Ovary (tissue), 3 donors: ENCODE results near the gene NKAPL.

Experiments used
- POLR2A ChIP-seq: fragments of 450-650 bp; IDR thresholded peaks from one replicate; pipeline ENCODE4 v1.6.1; 2017; ENCODE audit warnings: antibody characterized with exemption, mild to moderate bottlenecking, moderate library complexity
- TF ChIP-seq, protein P1 (sequence below), 3 donors: fragments of 450-650 bp in 2 of 3; fragments of 200-600 bp in 1 of 3; IDR thresholded peaks; one replicate each; pipeline versions ENCODE4 v1.5.1 to v1.8.0; 2016 to 2022; ENCODE audit warnings: antibody characterized with exemption in 3 of 3, mild to moderate bottlenecking in 1 of 3
- donor health status: DM: no; HTN: no; CAD: no.

- TF ChIP-seq POLR2A = no peak
- TF ChIP-seq, protein P1, sequence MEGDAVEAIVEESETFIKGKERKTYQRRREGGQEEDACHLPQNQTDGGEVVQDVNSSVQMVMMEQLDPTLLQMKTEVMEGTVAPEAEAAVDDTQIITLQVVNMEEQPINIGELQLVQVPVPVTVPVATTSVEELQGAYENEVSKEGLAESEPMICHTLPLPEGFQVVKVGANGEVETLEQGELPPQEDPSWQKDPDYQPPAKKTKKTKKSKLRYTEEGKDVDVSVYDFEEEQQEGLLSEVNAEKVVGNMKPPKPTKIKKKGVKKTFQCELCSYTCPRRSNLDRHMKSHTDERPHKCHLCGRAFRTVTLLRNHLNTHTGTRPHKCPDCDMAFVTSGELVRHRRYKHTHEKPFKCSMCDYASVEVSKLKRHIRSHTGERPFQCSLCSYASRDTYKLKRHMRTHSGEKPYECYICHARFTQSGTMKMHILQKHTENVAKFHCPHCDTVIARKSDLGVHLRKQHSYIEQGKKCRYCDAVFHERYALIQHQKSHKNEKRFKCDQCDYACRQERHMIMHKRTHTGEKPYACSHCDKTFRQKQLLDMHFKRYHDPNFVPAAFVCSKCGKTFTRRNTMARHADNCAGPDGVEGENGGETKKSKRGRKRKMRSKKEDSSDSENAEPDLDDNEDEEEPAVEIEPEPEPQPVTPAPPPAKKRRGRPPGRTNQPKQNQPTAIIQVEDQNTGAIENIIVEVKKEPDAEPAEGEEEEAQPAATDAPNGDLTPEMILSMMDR (IDR thresholded peaks at IDR 0.05) = no peak
These were observed 43.7 kb upstream of the NKAPL start for GRCh38 chr6:28215425-28215824.
